Kidney capillary endothelial cell (primary cell): Measurements from ENCODE around the gene NATD1.

Experiments
- DNase-seq: peaks from one replicate; pipeline ENCODE4 v3.0.0-alpha.2; 2018; ENCODE audit warnings: low spot score

Gene NATD1

GRCh38 chr17:21217346-21217745 is 35.9 kb downstream of the NATD1 start:
- DNase-seq, result no peak

GRCh38 chr17:21215935-21216334 is 37.3 kb downstream of the NATD1 start:
- no peak for DNase-seq

GRCh38 chr17:21214777-21215541 is 38.3 kb downstream of the NATD1 start:
- DNase-seq, result peak; percentile 44

GRCh38 chr17:21214015-21214776 is 39.0 kb downstream of the NATD1 start, which contains the start of gene TMEM11:
TSS of gene TMEM11 (minus strand) at chr17:21214161. CDS start at chr17:21214152, 9 bp downstream.
- peak; percentile 94 for DNase-seq

- peak; percentile 8 for DNase-seq
Measured at GRCh38 chr17:21213638-21214014, 39.6 kb downstream of the NATD1 start.

GRCh38 chr17:21212826-21213637 is 40.2 kb downstream of the NATD1 start:
- DNase-seq, result peak; percentile 10

GRCh38 chr17:21211825-21212479 is 41.3 kb downstream of the NATD1 start:
- DNase-seq, result no peak

- DNase-seq, result no peak
Measured at GRCh38 chr17:21210411-21211076, 42.7 kb downstream of the NATD1 start.

GRCh38 chr17:21209511-21210175 is 43.6 kb downstream of the NATD1 start:
- DNase-seq, result no peak

- DNase-seq, result no peak
Measured at GRCh38 chr17:21208352-21208751, 44.9 kb downstream of the NATD1 start.

GRCh38 chr17:21204935-21205334 is 48.3 kb downstream of the NATD1 start:
- no peak for DNase-seq

- DNase-seq, result no peak
Measured at GRCh38 chr17:21202512-21202911, 50.7 kb downstream of the NATD1 start.

GRCh38 chr17:21201874-21202273 is 51.3 kb downstream of the NATD1 start:
- DNase-seq, result no peak

- DNase-seq, result no peak
Measured at GRCh38 chr17:21201298-21201595, 52.0 kb downstream of the NATD1 start.

- DNase-seq, result no peak
Measured at GRCh38 chr17:21200590-21201297, 52.5 kb downstream of the NATD1 start.

- no peak for DNase-seq
Measured at GRCh38 chr17:21199856-21200255, 53.4 kb downstream of the NATD1 start.

- no peak for DNase-seq
Measured at GRCh38 chr17:21199311-21199710, 53.9 kb downstream of the NATD1 start.

GRCh38 chr17:21198411-21198810 is 54.8 kb downstream of the NATD1 start:
- no peak for DNase-seq

- DNase-seq, result no peak
Measured at GRCh38 chr17:21196126-21196525, 57.1 kb downstream of the NATD1 start.

- DNase-seq, result no peak
Measured at GRCh38 chr17:21194703-21195102, 58.5 kb downstream of the NATD1 start.
